ENCODE measurements around the gene PITPNB. TPM values are rescaled to one million over a fixed set of nuclear protein-coding genes. Genes with fewer than 3 reads are reported as not detected.

The PITPNB gene
- polyA plus RNA-seq, 1 experiment: 24.0 TPM

- no peak for DNase-seq (ENCODE audit: low read depth)
- ChIA-PET POLR2A (no interaction called here), CTCF (interaction anchor here (1.0 kb wide), 1 partner anchor 59 kb away, joined by 3 read pairs; no protein-coding TSS in a partner anchor)
- Histone ChIP-seq H3K27me3 (ENCODE audit: control insufficient read depth, insufficient read depth, low read length) (no peaks in the 10 kb centered on the region), H3K36me3 (ENCODE audit: control insufficient read depth, insufficient read depth, low read length) (no peaks in the 10 kb centered on the region), H3K4me3 (ENCODE audit: low read depth, low read length) (no peak overlapping the region)
- TF ChIP-seq CTCF (IDR thresholded peaks at IDR 0.05; ENCODE audit: insufficient read depth, low read depth, low read length): no peak
These were observed 15.0 kb upstream of the PITPNB start for GRCh38 chr22:27934069-27934468.

- POLR2A ChIA-PET: no interaction called here
- CTCF ChIA-PET: no interaction called here
- Histone ChIP-seq H3K27me3 (ENCODE audit: control insufficient read depth, insufficient read depth, low read length) (no peaks in the 10 kb centered on the region), H3K36me3 (ENCODE audit: control insufficient read depth, insufficient read depth, low read length) (no peaks in the 10 kb centered on the region), H3K4me3 (ENCODE audit: low read depth, low read length) (no peak overlapping the region)
- DNase-seq (ENCODE audit: low read depth): no peak
- no peak for TF ChIP-seq CTCF (IDR thresholded peaks at IDR 0.05; ENCODE audit: insufficient read depth, low read depth, low read length)
These were observed 14.3 kb upstream of the PITPNB start for GRCh38 chr22:27933186-27933983.

GRCh38 chr22:27930331-27931060, 11.4 kb upstream of the PITPNB start:
- TF ChIP-seq CTCF (IDR thresholded peaks at IDR 0.05; ENCODE audit: insufficient read depth, low read depth, low read length): no peak
- Histone ChIP-seq H3K36me3 (ENCODE audit: control insufficient read depth, insufficient read depth, low read length) (no peaks in the 10 kb centered on the region), H3K4me3 (ENCODE audit: low read depth, low read length) (no peak overlapping the region), H3K27me3 (ENCODE audit: control insufficient read depth, insufficient read depth, low read length) (no peaks in the 10 kb centered on the region)
- ChIA-PET POLR2A (no interaction called here), CTCF (interaction anchor here (0.6 to 1.5 kb wide), 2 partner anchors 44 to 46 kb away, joined by 3 to 4 read pairs; no protein-coding TSS in a partner anchor)
- no peak for DNase-seq (ENCODE audit: low read depth)

DNA sequence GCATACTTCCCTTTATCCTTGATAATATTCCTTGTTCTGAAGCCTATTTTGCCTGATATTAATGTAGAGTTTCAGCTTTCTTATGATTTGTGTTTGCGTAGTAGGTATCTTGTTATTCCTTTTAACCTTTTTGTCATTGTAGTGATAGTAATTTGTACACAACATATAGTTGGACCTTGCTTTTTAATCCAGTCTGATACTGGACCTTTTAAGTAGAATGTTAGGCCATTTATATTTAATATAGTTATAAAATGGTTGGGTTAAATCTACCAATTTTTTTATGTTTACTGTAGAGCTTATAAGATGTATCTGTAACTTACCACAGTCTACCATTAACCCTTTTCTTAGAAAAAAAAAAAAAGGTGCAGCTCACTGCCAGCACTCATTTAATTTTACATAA, 8.6 kb upstream of the PITPNB start:
- ChIA-PET CTCF (interaction anchor here (1.1 kb wide), 1 partner anchor 41 kb away, joined by 3 read pairs; no protein-coding TSS in a partner anchor), POLR2A (no interaction called here)

More for the DNA sequence above, 8.6 kb upstream of the PITPNB start:
- DNase-seq (ENCODE audit: low read depth): no peak
- no peak for TF ChIP-seq CTCF (IDR thresholded peaks at IDR 0.05; ENCODE audit: insufficient read depth, low read depth, low read length)
- Histone ChIP-seq H3K36me3 (ENCODE audit: control insufficient read depth, insufficient read depth, low read length) (no peaks in the 10 kb centered on the region; the same call in 1 of the 2 replicates), H3K27me3 (ENCODE audit: control insufficient read depth, insufficient read depth, low read length) (no peaks in the 10 kb centered on the region), H3K4me3 (ENCODE audit: low read depth, low read length) (no peak overlapping the region)
